Keratinocyte (primary cell): Measurements from ENCODE around the gene FBXW5.

ENCODE experiments used
- EZH2 ChIP-seq: IDR thresholded peaks from one replicate; pipeline ENCODE4 v1.6.1; 2012; ENCODE audit warnings: inconsistent platforms, mild to moderate bottlenecking, low read length, moderate library complexity
- TF ChIP-seq, protein P1 (sequence below), 3 experiments: IDR thresholded peaks in 1 of 3; conservative IDR thresholded peaks in 1 of 3; optimal IDR thresholded peaks in 1 of 3; 2 replicates in 2 of 3; 3 replicates in 1 of 3; pipeline versions ENCODE3 to v1.5.1; 2011; ENCODE audit warnings: low read length in 3 of 3, mild to moderate bottlenecking in 3 of 3, moderate library complexity in 2 of 3, control low read depth in 1 of 3, inconsistent platforms in 1 of 3; ENCODE audit not compliant: insufficient read depth in 2 of 3; ENCODE audit errors: extremely low read depth in 1 of 3

DNA sequence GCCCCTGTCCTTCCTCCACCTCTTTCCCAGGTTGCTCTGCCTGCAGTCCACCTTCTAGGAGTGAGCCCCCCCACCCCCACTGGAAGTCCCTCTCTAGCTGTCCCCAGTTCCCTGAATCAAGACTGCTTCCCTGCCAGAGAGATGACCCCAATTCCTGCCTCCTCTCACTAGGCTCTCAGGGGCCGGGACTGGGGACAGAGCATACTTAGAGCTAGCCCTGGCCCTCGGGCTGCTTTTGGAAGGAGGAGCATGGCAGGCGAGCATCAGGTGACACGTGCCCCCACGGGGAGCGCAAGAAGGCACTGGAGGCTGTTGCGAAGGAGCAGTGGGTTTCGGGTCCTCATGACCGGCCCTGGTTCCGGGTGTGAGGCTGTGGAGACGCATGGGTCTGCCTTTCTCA lies 48.5 kb downstream of the FBXW5 start:
- TF ChIP-seq, protein P1, sequence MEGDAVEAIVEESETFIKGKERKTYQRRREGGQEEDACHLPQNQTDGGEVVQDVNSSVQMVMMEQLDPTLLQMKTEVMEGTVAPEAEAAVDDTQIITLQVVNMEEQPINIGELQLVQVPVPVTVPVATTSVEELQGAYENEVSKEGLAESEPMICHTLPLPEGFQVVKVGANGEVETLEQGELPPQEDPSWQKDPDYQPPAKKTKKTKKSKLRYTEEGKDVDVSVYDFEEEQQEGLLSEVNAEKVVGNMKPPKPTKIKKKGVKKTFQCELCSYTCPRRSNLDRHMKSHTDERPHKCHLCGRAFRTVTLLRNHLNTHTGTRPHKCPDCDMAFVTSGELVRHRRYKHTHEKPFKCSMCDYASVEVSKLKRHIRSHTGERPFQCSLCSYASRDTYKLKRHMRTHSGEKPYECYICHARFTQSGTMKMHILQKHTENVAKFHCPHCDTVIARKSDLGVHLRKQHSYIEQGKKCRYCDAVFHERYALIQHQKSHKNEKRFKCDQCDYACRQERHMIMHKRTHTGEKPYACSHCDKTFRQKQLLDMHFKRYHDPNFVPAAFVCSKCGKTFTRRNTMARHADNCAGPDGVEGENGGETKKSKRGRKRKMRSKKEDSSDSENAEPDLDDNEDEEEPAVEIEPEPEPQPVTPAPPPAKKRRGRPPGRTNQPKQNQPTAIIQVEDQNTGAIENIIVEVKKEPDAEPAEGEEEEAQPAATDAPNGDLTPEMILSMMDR (optimal IDR thresholded peaks at IDR 0.05 in 1 of 3, IDR thresholded peaks at IDR 0.05 in 1 of 3, conservative IDR thresholded peaks at IDR 0.05 in 1 of 3; ENCODE audit: extremely low read depth in 1 of 3, insufficient read depth in 2 of 3, low read length in 3 of 3): no peak
- no peak for TF ChIP-seq EZH2
